Fibroblast of skin of right quadriceps (primary cell): ENCODE results near the gene EFR3B.

ENCODE experiments used
- DNase-seq: peaks from one replicate; pipeline ENCODE4 v3.0.0-alpha.2; 2013

The EFR3B gene

GRCh38 chr2:25036221-25036559 lies 5.7 kb upstream of the EFR3B start:
- no peak for DNase-seq

- no peak for DNase-seq
These were observed 2.8 kb upstream of the EFR3B start for GRCh38 chr2:25039126-25039525.

GRCh38 chr2:25041307-25041927 lies 459 bp upstream of the EFR3B start:
- DNase-seq: peak; percentile 16

GRCh38 chr2:25042321-25043240 lies 705 bp downstream of the EFR3B start:
- DNase-seq: peak; percentile 18

- DNase-seq: peak; percentile 88
These were observed 1.5 kb downstream of the EFR3B start for GRCh38 chr2:25043241-25043867.

GRCh38 chr2:25044011-25044410 lies 2.1 kb downstream of the EFR3B start:
- no peak for DNase-seq

- no peak for DNase-seq
These were observed 3.1 kb downstream of the EFR3B start for GRCh38 chr2:25044990-25045389.

- no peak for DNase-seq
These were observed 7.5 kb downstream of the EFR3B start for GRCh38 chr2:25049422-25049821.

- no peak for DNase-seq
These were observed 8.3 kb downstream of the EFR3B start for GRCh38 chr2:25050128-25050527.

GRCh38 chr2:25053041-25053440 lies 11.2 kb downstream of the EFR3B start:
- DNase-seq: no peak

GRCh38 chr2:25054720-25055119 lies 12.8 kb downstream of the EFR3B start:
- no peak for DNase-seq

- no peak for DNase-seq
These were observed 13.6 kb downstream of the EFR3B start for GRCh38 chr2:25055376-25055920.

GRCh38 chr2:25056098-25056821 lies 14.4 kb downstream of the EFR3B start:
- no peak for DNase-seq

- DNase-seq: no peak
These were observed 20.6 kb downstream of the EFR3B start for GRCh38 chr2:25062511-25062917.

GRCh38 chr2:25063876-25064660 lies 22.2 kb downstream of the EFR3B start:
- no peak for DNase-seq

GRCh38 chr2:25065768-25066167 lies 23.9 kb downstream of the EFR3B start:
- no peak for DNase-seq

- no peak for DNase-seq
These were observed 24.6 kb downstream of the EFR3B start for GRCh38 chr2:25066455-25066854.

- DNase-seq: no peak
These were observed 26.3 kb downstream of the EFR3B start for GRCh38 chr2:25068217-25068616.

GRCh38 chr2:25071966-25072365 lies 30.1 kb downstream of the EFR3B start:
- DNase-seq: no peak

GRCh38 chr2:25072606-25073005 lies 30.7 kb downstream of the EFR3B start:
- no peak for DNase-seq

GRCh38 chr2:25073025-25073424 lies 31.1 kb downstream of the EFR3B start:
- no peak for DNase-seq

GRCh38 chr2:25073914-25074313 lies 32.0 kb downstream of the EFR3B start:
- no peak for DNase-seq
